T-helper 9 cell (primary cell): Measurements from ENCODE around the gene LDLRAD4.
"Not testable (repeated sequence)": the region's sequence is repeated elsewhere in the genome, so short reads cannot be mapped to it uniquely, and the experiment has no call there.

Source experiments
- DNase-seq: peaks from one replicate; pipeline ENCODE4 v3.0.0-alpha.2; 2020

LDLRAD4 gene

GRCh38 chr18:13454363-13455150, 236.0 kb downstream of the LDLRAD4 start:
- no peak for DNase-seq

- no peak for DNase-seq
Observed at GRCh38 chr18:13455471-13455870, 236.9 kb downstream of the LDLRAD4 start.

GRCh38 chr18:13455960-13456481, 237.5 kb downstream of the LDLRAD4 start:
- no peak for DNase-seq

GRCh38 chr18:13456736-13457271, 238.2 kb downstream of the LDLRAD4 start:
- DNase-seq: no peak

GRCh38 chr18:13457327-13457726, 238.8 kb downstream of the LDLRAD4 start:
- no peak for DNase-seq

GRCh38 chr18:13460946-13461345, 242.4 kb downstream of the LDLRAD4 start:
- DNase-seq: no peak

- DNase-seq: no peak
Observed at GRCh38 chr18:13461469-13461868, 242.9 kb downstream of the LDLRAD4 start.

- no peak for DNase-seq
Observed at GRCh38 chr18:13461936-13462335, 243.4 kb downstream of the LDLRAD4 start.

- no peak for DNase-seq
Observed at GRCh38 chr18:13462686-13463085, 244.1 kb downstream of the LDLRAD4 start.

- DNase-seq: no peak
Observed at GRCh38 chr18:13463526-13464210, 245.1 kb downstream of the LDLRAD4 start.

GRCh38 chr18:13464432-13465123, 246.0 kb downstream of the LDLRAD4 start:
- peak; percentile 60 for DNase-seq

GRCh38 chr18:13465124-13465446, 246.5 kb downstream of the LDLRAD4 start:
- DNase-seq: no peak

- no peak for DNase-seq
Observed at GRCh38 chr18:13465476-13465875, 246.9 kb downstream of the LDLRAD4 start.

- no peak for DNase-seq
Observed at GRCh38 chr18:13470516-13471197, 252.1 kb downstream of the LDLRAD4 start.

- no peak for DNase-seq
Observed at GRCh38 chr18:13471198-13471845, 252.8 kb downstream of the LDLRAD4 start.

- DNase-seq: no peak
Observed at GRCh38 chr18:13471971-13472628, 253.5 kb downstream of the LDLRAD4 start.

GRCh38 chr18:13473751-13474150, 255.2 kb downstream of the LDLRAD4 start:
- no peak for DNase-seq

GRCh38 chr18:13474336-13474735, 255.8 kb downstream of the LDLRAD4 start:
- DNase-seq: no peak

GRCh38 chr18:13474907-13475545, 256.5 kb downstream of the LDLRAD4 start:
- DNase-seq: no peak

- not testable (repeated sequence) for DNase-seq
Observed at GRCh38 chr18:13476312-13476711, 257.8 kb downstream of the LDLRAD4 start.

GRCh38 chr18:13477147-13477683, 258.7 kb downstream of the LDLRAD4 start:
- no peak for DNase-seq
